Measurements from ENCODE around the gene OSBPL7. TPM values are rescaled to one million over a fixed set of nuclear protein-coding genes. Genes with fewer than 3 reads are reported as not detected.

OSBPL7 gene
- total and polyA plus RNA-seq, 2 of the 8 experiments (the other 6 are each of a cell fraction or from before 2014, with no cell fraction given) = 7.2 to 8.9 TPM

DNA sequence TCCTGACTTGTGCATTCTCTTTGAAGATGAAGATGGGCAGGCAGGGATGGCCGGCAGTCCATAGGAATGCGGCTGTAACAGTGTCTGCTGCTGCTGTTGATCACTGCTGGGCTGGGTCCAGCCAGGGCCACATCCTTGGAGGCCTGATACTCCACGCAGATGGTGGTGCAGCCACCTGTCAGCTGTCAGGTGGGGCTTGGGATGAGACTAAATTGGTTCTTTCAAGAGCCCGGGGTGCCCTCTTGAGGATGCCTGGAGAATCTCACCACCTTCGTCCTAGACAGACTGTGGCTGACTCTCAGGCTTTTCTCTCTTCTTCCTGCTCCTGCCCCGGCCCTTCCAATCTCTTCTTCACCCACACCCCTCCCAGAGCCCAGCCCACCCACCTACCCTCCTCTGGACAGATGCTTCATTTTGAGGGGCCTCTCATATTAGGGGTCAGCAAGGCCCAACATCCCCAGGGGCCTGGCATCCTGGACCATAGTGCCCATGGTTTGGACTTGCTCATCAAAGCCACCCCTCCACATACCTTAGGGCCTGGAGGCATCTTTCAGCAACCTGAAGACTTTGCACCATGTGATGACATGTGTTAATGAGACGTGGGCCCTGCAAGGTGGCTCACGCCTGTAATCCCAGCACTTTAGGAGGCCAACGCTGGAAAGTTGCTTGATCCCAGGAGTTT, 19.1 kb downstream of the OSBPL7 start:
- Histone ChIP-seq H4K8ac (ENCODE audit: extremely low read depth, insufficient read depth, low read length) (no peak overlapping the region), H3K14ac (ENCODE audit: insufficient read length) (no peak overlapping the region), H2AFZ (ENCODE audit: low read length) (no peak overlapping the region), H2BK5ac (ENCODE audit: low read depth, low read length) (no peak overlapping the region), H3K56ac (replicated peaks; ENCODE audit: insufficient read length, low read depth, low read length) (no peak overlapping the region), H3K18ac (ENCODE audit: extremely low read depth, low read length) (no peak overlapping the region), H3K79me2 (ENCODE audit: control insufficient read depth in 1 of 2, insufficient read depth in 2 of 2, low read length in 2 of 2) (no peaks in the 10 kb centered on the region), H3K23ac (ENCODE audit: insufficient read length) (no peak overlapping the region), H3K36me3 (ENCODE audit: control insufficient read depth in 2 of 4, insufficient read depth in 4 of 4, low read length in 3 of 4) (no peaks in the 10 kb centered on the region), H3K23me2 (ENCODE audit: low read depth, low read length) (no peaks in the 10 kb centered on the region), H2AK5ac (ENCODE audit: low read depth, low read length) (no peak overlapping the region), H2BK120ac (replicated peaks; ENCODE audit: low read depth, low read length) (no peak overlapping the region), H4K20me1 (replicated peaks in 1 of 2; ENCODE audit: control insufficient read depth in 1 of 2, insufficient read depth in 2 of 2, low read length in 2 of 2) (peaks cover 2% of the 10 kb centered on the region in 2 experiments), H3K4me3 (ENCODE audit: extremely low read depth in 1 of 4, insufficient read depth in 2 of 4, low read depth in 3 of 4, low read length in 4 of 4) (no peak overlapping the region), H3K4me2 (ENCODE audit: insufficient read depth in 1 of 2, low read depth in 2 of 2, low read length in 2 of 2) (no peak overlapping the region), H2BK15ac (ENCODE audit: low read length) (no peak overlapping the region), H3K9me3 (ENCODE audit: insufficient read depth in 2 of 2, low read depth in 1 of 2, low read length in 1 of 2) (no peaks in the 10 kb centered on the region), H3K9ac (replicated peaks in 1 of 4; ENCODE audit: extremely low read depth in 1 of 4, low read depth in 3 of 4, low read length in 3 of 4) (no peak overlapping the region), H3K27me3 (replicated peaks in 1 of 4; ENCODE audit: control insufficient read depth in 3 of 4, extremely low read depth in 1 of 4, insufficient read depth in 3 of 4, low read length in 3 of 4) (no peaks in the 10 kb centered on the region), H3K27ac (ENCODE audit: low read depth, low read length) (no peak overlapping the region), H4K91ac (replicated peaks; ENCODE audit: insufficient read length, low read length) (no peak overlapping the region), H3K79me1 (ENCODE audit: low read depth, low read length) (no peaks in the 10 kb centered on the region), H2BK12ac (ENCODE audit: low read depth, low read length) (no peak overlapping the region), H3K4ac (replicated peaks; ENCODE audit: insufficient read length, low read depth, low read length) (no peak overlapping the region), H3K4me1 (replicated peaks in 1 of 4; ENCODE audit: control insufficient read depth in 3 of 4, insufficient read depth in 4 of 4, low read length in 3 of 4) (no peaks in the 10 kb centered on the region), H2BK20ac (ENCODE audit: low read length) (no peak overlapping the region), H4K5ac (ENCODE audit: insufficient read length, low read depth, low read length) (no peak overlapping the region)
- ChIA-PET POLR2A (ENCODE audit: partially characterized antibody) (interaction anchor here (0.8 to 1.2 kb wide), 2 partner anchors 11 to 13 kb away, joined by 4 to 5 read pairs; no protein-coding TSS in a partner anchor), CTCF (ENCODE audit: partially characterized antibody) (interaction anchor here (0.7 to 5.6 kb wide), 19 partner anchors 8 to 147 kb away, joined by 3 to 57 read pairs (median 4); partner anchors contain the start of gene TBX21)
- peak; percentile 78 for FAIRE-seq
- 44% methylated on average over 7 of the region's 9 CpGs; no CpG with 5 or more reads in 1 of the 2 experiments for whole genome bisulfite sequencing, 2 experiments (ENCODE audit: extremely low coverage in 1 of 2, insufficient coverage in 1 of 2, insufficient read length in 1 of 2, insufficient replicate concordance in 2 of 2, low coverage in 1 of 2, low lambda C conversion rate in 2 of 2, missing lambda C conversion rate in 1 of 2)
- peak in 1 of 2 experiments; percentile 74 for DNase-seq (ENCODE audit: low read depth in 1 of 2, low spot score in 2 of 2)
- TF ChIP-seq BRCA1 (IDR thresholded peaks at IDR 0.05; ENCODE audit: low read depth, low read length) (no peak), EGR1 (IDR thresholded peaks at IDR 0.05; ENCODE audit: borderline replicate concordance, low read depth, low read length) (no peak), YY1 (IDR thresholded peaks at IDR 0.05; ENCODE audit: low read depth, low read length) (no peak), GABPA (IDR thresholded peaks at IDR 0.05; ENCODE audit: borderline replicate concordance, insufficient read depth, low read length) (0 out of 2 replicates have a peak, but pooled peaks have one; percentile 17), SUZ12 (IDR thresholded peaks at IDR 0.05; ENCODE audit: low read length) (no peak), GTF2F1 (IDR thresholded peaks at IDR 0.05; ENCODE audit: borderline replicate concordance, low read depth, low read length) (no peak), KDM5A (IDR thresholded peaks at IDR 0.05; ENCODE audit: low read length) (no peak), POLR2AphosphoS5 (IDR thresholded peaks at IDR 0.05; ENCODE audit: low read depth, low read length) (no peak), TAF7 (optimal IDR thresholded peaks at IDR 0.05; ENCODE audit: borderline replicate concordance, low read depth, low read length) (no peak), RNF2 (IDR thresholded peaks at IDR 0.05; ENCODE audit: borderline replicate concordance, low read depth, low read length, missing control alignments, poor library complexity, severe bottlenecking) (no peak), JUN (IDR thresholded peaks at IDR 0.05; ENCODE audit: low read depth, low read length) (no peak), POLR2A (IDR thresholded peaks at IDR 0.05; ENCODE audit: control extremely low read depth in 1 of 2, low read depth in 2 of 2, low read length in 2 of 2) (no peak)
- TF ChIP-seq, protein P1, sequence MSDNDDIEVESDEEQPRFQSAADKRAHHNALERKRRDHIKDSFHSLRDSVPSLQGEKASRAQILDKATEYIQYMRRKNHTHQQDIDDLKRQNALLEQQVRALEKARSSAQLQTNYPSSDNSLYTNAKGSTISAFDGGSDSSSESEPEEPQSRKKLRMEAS (IDR thresholded peaks at IDR 0.05) = peak; percentile 53; the same call in 1 of the 2 replicates
